Activated naive CD4-positive, alpha-beta T cell treated with anti-CD3 and anti-CD28 coated beads, Interleukin-2, amount 10 ng/mL, durations not matched to agents 5 hours and 36 hours (primary cell): ENCODE results near the gene PPP2R5D. TPM values are rescaled to one million over a fixed set of nuclear protein-coding genes. Genes with fewer than 3 reads are reported as not detected.

Experiments
- total RNA-seq, 2 experiments: library from RNA; stranded (reverse); gene quantifications; one replicate each; pipeline ENCODE4 v1.2.3, GENCODE V29; 2021

The PPP2R5D gene
- 10 to 100 TPM; 44.2 to 47.4 TPM for total RNA-seq

DNA sequence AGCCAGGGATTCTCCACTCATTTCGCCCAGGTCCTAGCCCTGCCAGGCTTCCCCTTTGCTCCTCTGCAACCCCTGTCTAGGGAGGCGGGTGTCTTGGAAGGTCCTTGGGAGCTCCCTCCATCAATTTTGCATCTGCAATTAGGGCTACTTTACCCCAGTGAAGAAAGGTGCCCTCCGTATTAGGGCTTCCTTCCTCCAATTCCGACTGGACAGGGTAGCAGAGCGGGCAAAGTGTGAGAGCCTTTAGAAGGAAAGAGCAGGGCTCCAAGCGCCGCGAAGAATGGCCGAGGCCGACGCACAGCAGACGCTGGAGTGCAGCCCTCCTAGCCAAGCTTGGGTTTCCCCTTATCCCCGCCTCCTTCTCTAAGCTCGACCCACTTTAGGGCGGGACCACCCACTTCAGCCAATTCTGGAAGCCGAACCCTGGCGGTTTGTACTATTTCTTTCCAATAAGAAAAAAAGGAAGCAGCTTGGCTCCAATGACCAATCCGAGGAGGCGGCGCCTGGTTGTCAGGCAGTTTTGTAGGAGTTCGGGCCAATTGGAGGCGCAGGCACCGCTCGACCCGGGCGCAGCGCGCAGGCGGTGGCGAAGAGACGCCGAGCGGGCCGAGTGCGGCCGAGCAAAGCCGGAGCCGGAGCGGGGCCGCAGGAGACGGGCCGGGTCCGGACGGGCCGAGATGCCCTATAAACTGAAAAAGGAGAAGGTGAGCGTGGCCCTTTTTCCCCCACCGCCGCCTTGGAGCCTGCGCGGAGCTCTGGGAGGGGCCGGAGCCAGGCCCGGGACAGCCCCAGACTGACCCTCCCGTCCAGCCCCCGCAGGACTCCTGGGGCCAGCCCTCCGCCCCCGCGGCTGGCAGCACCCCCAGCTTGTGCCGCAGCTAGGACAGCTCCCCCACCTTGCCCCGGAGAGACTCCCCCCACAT is at the start of gene PPP2R5D:
PPP2R5D (plus strand) TSS at position 570 of the 923 bp plus-strand sequence; CDS start at position 678, 108 bp downstream.

GRCh38 chr6:42960243-42961019 is 23.9 kb upstream of the PPP2R5D start, which contains the start of gene GNMT:
TSS of gene GNMT (plus strand) at chr6:42960754. CDS start at chr6:42960768, 14 bp downstream.

GRCh38 chr6:42978839-42979522 is 5.4 kb upstream of the PPP2R5D start, which contains the start of gene PEX6:
TSS of gene PEX6 (minus strand) at chr6:42979181. CDS start at chr6:42979150, 31 bp downstream.

DNA sequence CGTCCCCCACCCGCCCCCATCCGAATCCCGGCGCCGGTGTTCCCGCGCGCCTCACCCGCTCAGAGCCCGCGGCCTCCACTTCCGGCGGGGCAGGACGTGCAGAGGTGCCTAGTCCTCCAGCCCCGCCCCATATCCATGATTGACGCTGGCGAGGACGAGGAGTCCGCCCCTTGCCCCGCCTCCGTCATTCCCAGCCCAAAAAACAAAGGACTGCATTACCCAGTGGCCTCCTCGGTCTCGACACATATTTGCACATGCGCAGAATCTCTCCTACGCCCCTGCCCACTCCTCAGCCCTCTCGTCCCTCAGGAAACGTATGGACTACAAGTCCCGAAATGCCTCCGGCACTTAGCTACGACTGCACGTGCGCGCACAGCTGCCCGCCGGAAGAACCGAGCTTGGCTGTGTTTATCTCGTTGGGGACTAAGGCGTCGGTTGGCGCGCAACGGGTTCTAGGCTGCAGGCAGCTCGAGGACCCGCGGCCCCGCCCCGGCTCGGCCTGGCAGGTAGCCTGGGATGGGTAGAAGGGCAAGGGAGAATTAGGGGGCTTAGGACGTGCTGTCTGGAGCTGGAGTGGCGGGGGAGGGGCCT is 29.6 kb downstream of the PPP2R5D start, which contains the start of the genes KLHDC3 and MEA1:
KLHDC3 (plus strand) TSS at position 407 of the 591 bp plus-strand sequence. CDS start 2,944 bp downstream, outside the sequence.
MEA1 (minus strand) TSS at position 104 of the 591 bp plus-strand sequence. CDS start 133 bp downstream, outside the sequence.

GRCh38 chr6:43021270-43022047 is 37.1 kb downstream of the PPP2R5D start, which contains the start of gene RRP36:
TSS of gene RRP36 (plus strand) at chr6:43021623. CDS start at chr6:43021655, 32 bp downstream.

DNA sequence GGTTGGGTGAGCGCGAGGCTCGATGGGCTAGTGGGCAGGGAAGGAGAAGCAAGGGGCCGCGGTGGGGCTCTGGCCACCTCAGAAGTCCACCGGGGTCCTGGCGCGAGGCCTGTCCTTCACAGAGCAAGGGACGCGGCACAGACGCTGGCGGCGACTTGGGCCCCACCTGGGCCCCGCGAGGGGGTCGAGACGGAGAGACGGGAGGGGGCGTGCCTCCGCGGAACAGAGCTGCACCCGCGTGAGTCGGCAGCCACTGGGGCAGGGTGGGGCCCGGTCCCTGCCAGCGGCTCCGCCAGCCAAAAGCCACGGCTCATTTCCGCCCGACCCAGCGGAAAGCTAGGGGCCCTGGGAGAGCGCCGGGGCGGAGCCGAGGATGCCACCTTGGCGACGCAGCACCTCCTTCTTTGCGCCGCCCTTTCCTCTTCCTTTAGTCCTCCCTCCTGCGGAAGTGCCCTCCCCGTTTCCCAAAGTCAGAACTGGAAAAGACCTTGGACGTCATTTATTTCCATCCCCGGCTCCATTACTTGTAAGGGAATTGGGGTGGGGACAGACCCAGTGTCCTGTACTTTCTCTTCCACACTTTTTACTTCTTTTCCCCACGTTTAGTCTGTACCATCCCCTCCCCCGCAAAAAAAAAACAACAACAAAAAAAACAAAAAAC is 69.3 kb downstream of the PPP2R5D start, which contains the start of gene CUL7:
CUL7 (minus strand) TSS at position 307 of the 661 bp plus-strand sequence. CDS start 1,063 bp downstream, outside the sequence.

GRCh38 chr6:43059168-43060033 is 75.0 kb downstream of the PPP2R5D start, which contains the start of the genes KLC4 and MRPL2:
TSS of gene KLC4 (plus strand) at chr6:43059631. CDS start at chr6:43061336, 1,705 bp downstream.
TSS of gene MRPL2 (minus strand) at chr6:43059434. CDS start at chr6:43059381, 53 bp downstream.

Other genes with a start within 250 kb of the PPP2R5D start
- 10 to 100 TPM; 35.4 to 35.5 TPM for gene TBCC, start 238.5 kb upstream of the PPP2R5D start, total RNA-seq
- gene BICRAL, start 202.5 kb upstream of the PPP2R5D start, total RNA-seq = 10 to 100 TPM; 25.4 TPM
- 10 to 100 TPM; 69.5 to 70.8 TPM for gene RPL7L1, start 105.0 kb upstream of the PPP2R5D start, total RNA-seq
- gene PTCRA, start 68.5 kb upstream of the PPP2R5D start, total RNA-seq = not detected
- gene CNPY3, start 55.1 kb upstream of the PPP2R5D start, total RNA-seq = 10 to 100 TPM; 70.2 to 72.1 TPM
- gene GNMT, start 23.8 kb upstream of the PPP2R5D start, total RNA-seq = under 1 TPM; 0.45 to 0.94 TPM
- gene PEX6, start 5.4 kb upstream of the PPP2R5D start, total RNA-seq = 10 to 100 TPM; 27.1 to 28.3 TPM
- gene MEA1, start 29.4 kb downstream of the PPP2R5D start, total RNA-seq = 10 to 100 TPM; 52.3 to 58.6 TPM
- 10 to 100 TPM; 64.1 to 65.1 TPM for gene KLHDC3, start 29.7 kb downstream of the PPP2R5D start, total RNA-seq
- gene RRP36, start 37.1 kb downstream of the PPP2R5D start, total RNA-seq = 10 to 100 TPM; 58.6 to 59.8 TPM
- 10 to 100 TPM; 10.5 to 11.5 TPM for gene CUL7, start 69.3 kb downstream of the PPP2R5D start, total RNA-seq
- gene MRPL2, start 74.9 kb downstream of the PPP2R5D start, total RNA-seq = 10 to 100 TPM; 45.9 to 47.3 TPM
- gene KLC4, start 75.1 kb downstream of the PPP2R5D start, total RNA-seq = 10 to 100 TPM; 18.0 to 24.6 TPM
- 1 to 10 TPM in 1 of 2 experiments, under 1 TPM in 1; 0.94 to 1.2 TPM for gene PTK7, start 91.7 kb downstream of the PPP2R5D start, total RNA-seq
- 10 to 100 TPM; 36.4 to 38.7 TPM for gene SRF, start 186.7 kb downstream of the PPP2R5D start, total RNA-seq
- 10 to 100 TPM; 59.8 to 59.9 TPM for gene CUL9, start 197.6 kb downstream of the PPP2R5D start, total RNA-seq
- 10 to 100 TPM; 43.1 to 43.6 TPM for gene DNPH1, start 244.9 kb downstream of the PPP2R5D start, total RNA-seq